H1 (cell line): ENCODE measurements around the gene SIPA1L3.
A peak's percentile ranks its signal among the peaks of the same experiment; 100 is the strongest.

Experiments used
- BACH1 ChIP-seq: IDR thresholded peaks from 2 replicates; pipeline ENCODE4 v1.6.1; 2012; ENCODE audit warnings: low read length, improper control_type of control experiment
- CHD2 ChIP-seq: IDR thresholded peaks from 2 replicates; pipeline ENCODE4 v1.6.1; 2012; ENCODE audit warnings: low read length, improper control_type of control experiment
- CTCF ChIP-seq, 3 experiments: IDR thresholded peaks; 1 replicate in 2 of 3; 2 replicates in 1 of 3; pipeline versions ENCODE4 v1.5.1 to v1.6.1; 2011; ENCODE audit warnings: low read length in 3 of 3, mild to moderate bottlenecking in 3 of 3, inconsistent platforms in 2 of 3, low read depth in 1 of 3, moderate library complexity in 1 of 3; ENCODE audit not compliant: insufficient read depth in 1 of 3; ENCODE audit errors: control extremely low read depth in 1 of 3
- EZH2 ChIP-seq: fragments of 200-600 bp; sonication (generic); IDR thresholded peaks from 2 replicates; pipeline ENCODE4 v1.7.1; 2012; ENCODE audit warnings: low read depth, mild to moderate bottlenecking, moderate library complexity, low read length, inconsistent platforms; ENCODE audit not compliant: severe bottlenecking
- MAX ChIP-seq: IDR thresholded peaks from 2 replicates; pipeline ENCODE4 v1.6.1; 2012; ENCODE audit warnings: inconsistent platforms
- POLR2A ChIP-seq, 2 experiments: IDR thresholded peaks; 1 replicate in 1 of 2; 2 replicates in 1 of 2; pipeline ENCODE4 v1.6.1; 2011; ENCODE audit warnings: low read depth in 2 of 2, low read length in 2 of 2, mild to moderate bottlenecking in 2 of 2; ENCODE audit errors: control extremely low read depth in 1 of 2
- RFX5 ChIP-seq: IDR thresholded peaks from 2 replicates; pipeline ENCODE4 v1.6.1; 2011; ENCODE audit warnings: low read depth, low read length, improper control_type of control experiment, borderline replicate concordance
- RXRA ChIP-seq: IDR thresholded peaks from 2 replicates; pipeline ENCODE4 v1.6.1; 2011; ENCODE audit warnings: low read depth, mild to moderate bottlenecking, low read length, moderate library complexity; ENCODE audit not compliant: insufficient read depth
- SP1 ChIP-seq: IDR thresholded peaks from 2 replicates; pipeline ENCODE4 v1.6.1; 2011; ENCODE audit warnings: low read depth, low read length
- SRF ChIP-seq: IDR thresholded peaks from 2 replicates; pipeline ENCODE4 v1.6.1; 2011; ENCODE audit warnings: mild to moderate bottlenecking, low read depth, low read length, moderate library complexity
- TCF12 ChIP-seq: IDR thresholded peaks from 2 replicates; pipeline ENCODE4 v1.6.1; 2011; ENCODE audit warnings: low read depth, mild to moderate bottlenecking, low read length

GRCh38 chr19:38228491-38229439 lies 321.8 kb downstream of the SIPA1L3 start:
- TF ChIP-seq CTCF (IDR thresholded peaks at IDR 0.05; ENCODE audit: control extremely low read depth in 1 of 3, insufficient read depth in 1 of 3, low read depth in 1 of 3, low read length in 3 of 3): no peak
- no peak for TF ChIP-seq BACH1
- no peak for TF ChIP-seq TCF12
- TF ChIP-seq POLR2A (IDR thresholded peaks at IDR 0.05; ENCODE audit: control extremely low read depth in 1 of 2, low read depth in 2 of 2, low read length in 2 of 2): no peak
- TF ChIP-seq RXRA: 0 out of 2 replicates have a peak, but pooled peaks have one; percentile 12
- no peak for TF ChIP-seq SP1
- TF ChIP-seq CHD2: no peak
- TF ChIP-seq MAX: peak; percentile 4; the same call in 1 of the 2 replicates
- TF ChIP-seq SRF: no peak
- no peak for TF ChIP-seq EZH2
- TF ChIP-seq RFX5: no peak
